Gastrocnemius medialis (tissue), 4 donors: ENCODE results near the gene OTX1.

Experiments
- CTCF ChIP-seq, 5 experiments: fragments of 450-650 bp in 3 of 5; fragments of 200-600 bp in 2 of 5; sonication (generic) in 2 of 5; IDR thresholded peaks in 4 of 5; conservative IDR thresholded peaks in 1 of 5; 1 replicate in 4 of 5; 2 replicates in 1 of 5; pipeline ENCODE4 v1.5.1; 2016 to 2019; ENCODE audit warnings: antibody characterized with exemption in 5 of 5, mild to moderate bottlenecking in 3 of 5, moderate library complexity in 3 of 5
- POLR2A ChIP-seq, 2 donors: fragments of 450-650 bp; IDR thresholded peaks; one replicate each; pipeline ENCODE4 v1.6.1; 2017; ENCODE audit warnings: antibody characterized with exemption in 2 of 2, mild to moderate bottlenecking in 2 of 2, moderate library complexity in 2 of 2

- TF ChIP-seq POLR2A (IDR thresholded peaks at IDR 0.05): no peak
- TF ChIP-seq CTCF (IDR thresholded peaks at IDR 0.05 in 4 of 5, conservative IDR thresholded peaks at IDR 0.05 in 1 of 5): no peak
Observed at GRCh38 chr2:63064197-63064596, 13.6 kb downstream of the OTX1 start.
